ENCODE measurements around the gene COL3A1.

GRCh38 chr2:188957646-188958045 lies 16.5 kb upstream of the COL3A1 start:
- TF ChIP-seq POLR2A (IDR thresholded peaks at IDR 0.05; ENCODE audit: low read length) (no peak), GATA1 (IDR thresholded peaks at IDR 0.05; ENCODE audit: low read depth, low read length) (no peak)
